GM12878 (cell line): ENCODE measurements around the gene ELAVL1. TPM values are rescaled to one million over a fixed set of nuclear protein-coding genes. Genes with fewer than 3 reads are reported as not detected.

ENCODE experiments used
- ATAC-seq: fragments of 200-7000 bp; cut with Tn5 transposase; 3 replicates; pipeline ENCODE4 v1.9.1; 2020; ENCODE audit warnings: mild to moderate bottlenecking, moderate library complexity
- BruUV-seq: library from RNA; stranded (reverse); fragments of 400-500 nt; replicated peaks from 2 replicates; lab custom pipeline; 2021; lab: Mats Ljungman, UMichigan
- CTCF ChIA-PET: fragments of 300-600 bp; sonication (Branson Sonifier 250); formaldehyde crosslinking; extraction: SDS; loops from one replicate; lab custom pipeline; 2021; ENCODE audit warnings: inconsistent platforms; lab: Yijun Ruan, JAX
- POLR2A ChIA-PET: fragments of 350-600 bp; formaldehyde crosslinking; extraction: SDS; loops from one replicate; lab custom pipeline; 2021; ENCODE audit warnings: inconsistent platforms; lab: Charles Lee
- RAD21 ChIA-PET: fragments of 300-600 bp; sonication (Branson Sonifier 250); formaldehyde crosslinking; loops from one replicate; lab custom pipeline; 2023; ENCODE audit warnings: antibody characterized with exemption; ENCODE audit not compliant: unreplicated experiment; lab: Charles Lee
- SMC1A ChIA-PET: fragments of 300-600 bp; sonication (Branson Sonifier 250); formaldehyde crosslinking; loops from one replicate; lab custom pipeline; 2023; ENCODE audit not compliant: unreplicated experiment, uncharacterized antibody; lab: Charles Lee
- DNase-seq: peaks from one replicate; pipeline ENCODE4 v3.0.0-alpha.2; 2011; ENCODE audit warnings: low read depth, low spot score
- FAIRE-seq: peaks from 3 replicates; lab custom pipeline; 2011; peaks lifted over from hg19 to GRCh38; lab: Jason Lieb, UNC
- H2AFZ ChIP-seq: 2 replicates; pipeline ENCODE4 v1.6.0; 2011; ENCODE audit warnings: low read depth, low read length, control low read depth; ENCODE audit not compliant: control insufficient read depth
- H3K27ac ChIP-seq: 2 replicates; pipeline ENCODE4 v1.5.1; 2011; ENCODE audit warnings: control low read depth; ENCODE audit not compliant: control insufficient read depth, insufficient read depth
- H3K27me3 ChIP-seq, 2 experiments: replicated peaks in 1 of 2; 2 replicates each; pipeline versions ENCODE4 v1.6.0 to v1.6.1; 2011; ENCODE audit warnings: low read length in 1 of 2; ENCODE audit not compliant: control insufficient read depth in 2 of 2, insufficient read depth in 2 of 2
- H3K36me3 ChIP-seq, 2 experiments: 2 replicates each; pipeline ENCODE4 v1.5.1; 2011; ENCODE audit warnings: low read length in 1 of 2; ENCODE audit not compliant: control insufficient read depth in 2 of 2, insufficient read depth in 2 of 2
- H3K4me1 ChIP-seq: 2 replicates; pipeline ENCODE4 v1.6.1; 2011; ENCODE audit warnings: mild to moderate bottlenecking, low read length, moderate library complexity, mixed read lengths; ENCODE audit not compliant: control insufficient read depth, insufficient read depth
- H3K4me2 ChIP-seq: 2 replicates; pipeline ENCODE4 v1.6.0; 2011; ENCODE audit warnings: control low read depth; ENCODE audit not compliant: control insufficient read depth, insufficient read depth
- H3K4me3 ChIP-seq: fragments of 200-600 bp; sonication (generic); 2 replicates; pipeline ENCODE4 v1.5.1; 2016
- H3K79me2 ChIP-seq: 2 replicates; pipeline ENCODE4 v1.6.0; 2011; ENCODE audit warnings: low read length; ENCODE audit not compliant: control insufficient read depth, insufficient read depth
- H3K9ac ChIP-seq: 2 replicates; pipeline ENCODE4 v1.8.0; 2011; ENCODE audit warnings: low read length, control low read depth, mixed read lengths; ENCODE audit not compliant: control insufficient read depth, insufficient read depth
- H3K9me3 ChIP-seq: replicated peaks from 3 replicates; pipeline ENCODE4 v1.5.1; 2011; ENCODE audit warnings: mild to moderate bottlenecking, low read length; ENCODE audit not compliant: control insufficient read depth, insufficient read depth
- H4K20me1 ChIP-seq: 2 replicates; pipeline ENCODE4 v1.6.0; 2011; ENCODE audit not compliant: control insufficient read depth, insufficient read depth
- CHD4 ChIP-seq: fragments of 200-600 bp; sonication (generic); IDR thresholded peaks from 2 replicates; pipeline ENCODE4 v1.6.1; 2016; ENCODE audit warnings: mild to moderate bottlenecking
- DPF2 ChIP-seq: fragments of 450-650 bp; IDR thresholded peaks from 2 replicates; pipeline ENCODE4 v1.6.1; 2017; ENCODE audit warnings: mild to moderate bottlenecking
- HDAC2 ChIP-seq: fragments of 200-600 bp; sonication (generic); IDR thresholded peaks from 2 replicates; pipeline ENCODE4 v1.6.1; 2017
- IKZF2 ChIP-seq, 2 experiments: fragments of 450-650 bp; IDR thresholded peaks; 2 replicates each; pipeline ENCODE4 v1.6.1; 2017; ENCODE audit warnings: mild to moderate bottlenecking in 2 of 2, moderate library complexity in 2 of 2
- KAT2A ChIP-seq: conservative IDR thresholded peaks from 2 replicates; pipeline ENCODE4 v1.6.1; 2011; ENCODE audit warnings: low read depth, low read length; ENCODE audit not compliant: control insufficient read depth
- POLR2AphosphoS2 ChIP-seq: IDR thresholded peaks from 2 replicates; pipeline ENCODE4 v1.6.1; 2011; ENCODE audit warnings: low read depth, mild to moderate bottlenecking, low read length, improper control_type of control experiment, moderate library complexity
- TCF7 ChIP-seq: IDR thresholded peaks from 2 replicates; pipeline ENCODE4 v1.6.1; 2014; ENCODE audit warnings: antibody characterized with exemption, borderline replicate concordance
- ZBED1 ChIP-seq: IDR thresholded peaks from 2 replicates; pipeline ENCODE4 v1.6.1; 2016; ENCODE audit warnings: borderline replicate concordance
- ZNF622 ChIP-seq: fragments of 450-650 bp; IDR thresholded peaks from 2 replicates; pipeline ENCODE4 v1.6.1; 2017; ENCODE audit warnings: mild to moderate bottlenecking, inconsistent platforms
- WGBS: methylation state at CpG from one replicate; pipeline ENCODE4 v1.1.6; 2016; ENCODE audit warnings: low lambda C conversion rate; ENCODE audit not compliant: insufficient replicate concordance, insufficient coverage; ENCODE audit errors: missing lambda C conversion rate; 5-methylcytosine and 5-hydroxymethylcytosine counted together
- in situ Hi-C: fragments of 300-500 bp; cut with MboI; formaldehyde crosslinking; loops from 9 replicates; pipeline ENCODE4 v1.14.3; 2018; ENCODE audit warnings: mixed read lengths
- intact Hi-C: fragments of 100-400 bp; cut with micrococcal nuclease; formaldehyde crosslinking; loops from one replicate; pipeline ENCODE4 v1.14.2; 2022; ENCODE audit not compliant: unreplicated experiment
- polyA plus RNA-seq, 11 experiments: library from polyadenylated mRNA; depleted of rRNA in 4 of 11; unstranded in 6 of 11; stranded (reverse) in 5 of 11; fragments of >200 nt; fragmentation: Nextera tagmentation in 4 of 11; fragmentation: Illumina TruSeq in 1 of 11; extraction: Ambion mirVana in 4 of 11; extraction: Trizol in 1 of 11; gene quantifications; 1 replicate in 1 of 11; 2 replicates in 10 of 11; pipeline versions ENCODE4 v1.2.1 to v1.2.3, GENCODE V29; 2011 to 2016; ENCODE audit warnings: inconsistent platforms in 2 of 11, missing spikeins in 2 of 11, low read depth in 1 of 11
- total RNA-seq, 4 experiments: library from RNA; depleted of rRNA in 3 of 4; stranded (reverse); fragments of >200 nt in 3 of 4; fragmentation: Illumina TruSeq in 1 of 4; extraction: Trizol in 1 of 4; gene quantifications; 2 replicates each; pipeline versions ENCODE4 v1.2.1 to v1.2.3, GENCODE V29; 2013 to 2021
- TF ChIP-seq, protein P1 (sequence below): fragments of 450-650 bp; IDR thresholded peaks from 2 replicates; pipeline ENCODE4 v1.6.1; 2016; ENCODE audit warnings: mild to moderate bottlenecking
- TF ChIP-seq, protein P2 (sequence below): IDR thresholded peaks from 2 replicates; pipeline ENCODE4 v1.6.1; 2011; ENCODE audit warnings: borderline replicate concordance, low read depth, mild to moderate bottlenecking, moderate library complexity, mixed read lengths, low read length; ENCODE audit not compliant: insufficient read depth; ENCODE audit errors: extremely low read length
- TF ChIP-seq, protein P3 (sequence below): fragments of 450-650 bp; formaldehyde crosslinking; IDR thresholded peaks from 2 replicates; pipeline ENCODE4 v1.4.0; 2022; ENCODE audit warnings: mild to moderate bottlenecking, moderate library complexity
- TF ChIP-seq, protein P4 (sequence below): fragments of 450-650 bp; formaldehyde crosslinking; IDR thresholded peaks from 2 replicates; pipeline ENCODE4 v1.4.0; 2020; ENCODE audit warnings: mild to moderate bottlenecking, moderate library complexity

The ELAVL1 gene
- total and polyA plus RNA-seq, 10 of the 15 experiments (the other 5 are each of a cell fraction or from before 2014, with no cell fraction given): 7.4 to 155 (median 70.3) TPM

DNA sequence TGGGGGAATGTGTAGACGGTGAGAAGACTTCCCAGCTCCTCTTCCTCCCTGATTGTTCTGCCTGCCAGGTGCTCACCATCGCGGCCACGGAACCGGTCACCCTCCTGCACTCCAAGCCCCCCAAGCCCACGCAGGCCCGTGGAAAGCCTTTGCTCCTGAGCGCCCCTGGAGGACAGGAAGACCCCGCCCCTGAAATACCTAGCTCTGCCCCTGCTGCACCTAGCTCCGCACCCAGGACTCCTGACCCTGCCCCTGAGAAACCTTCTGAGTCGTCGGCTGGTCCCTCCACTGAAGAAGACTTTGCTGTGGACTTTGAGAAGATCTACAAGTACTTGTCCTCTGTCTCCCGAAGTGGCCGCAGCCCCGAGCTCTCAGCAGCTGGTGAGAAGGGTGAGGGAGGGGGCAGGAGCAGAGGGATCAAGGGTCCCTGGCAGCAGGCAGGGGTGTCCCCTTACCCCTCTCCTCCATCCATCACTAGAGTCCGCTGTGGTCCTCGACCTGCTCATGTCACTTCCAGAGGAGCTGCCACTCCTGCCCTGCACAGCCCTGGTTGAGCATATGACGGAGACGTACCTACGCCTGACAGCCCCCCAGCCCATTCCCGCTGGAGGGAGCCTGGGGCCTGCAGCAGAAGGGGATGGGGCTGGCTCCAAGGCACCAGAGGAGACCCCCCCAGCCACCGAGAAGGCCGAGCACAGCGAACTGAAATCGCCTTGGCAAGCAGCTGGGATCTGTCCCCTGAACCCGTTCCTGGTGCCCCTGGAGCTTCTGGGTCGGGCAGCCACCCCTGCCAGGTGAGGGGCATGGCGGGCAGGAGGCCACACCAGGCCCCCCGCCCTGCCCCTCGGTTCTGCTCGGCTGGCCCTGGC is 83.2 kb downstream of the ELAVL1 start:
- in situ Hi-C loops (no loop called here), intact Hi-C loops (no loop called here)
- H4K20me1 ChIP-seq: no peaks in the 10 kb centered on the region
- H2AFZ ChIP-seq: no peak overlapping the region
- 81% methylated on average over 31 of the region's 31 CpGs for WGBS
- peaks cover 3 to 17% of the 10 kb centered on the region in 2 experiments; a peak in 3 of 4 replicates for H3K27me3 ChIP-seq
- no peak overlapping the region for H3K4me3 ChIP-seq
- peaks cover 11% of the 10 kb centered on the region for H3K4me1 ChIP-seq
- CTCF ChIA-PET: interaction anchor here (1.0 to 3.9 kb wide), 3 partner anchors 22 to 68 kb away, joined by 3 to 32 read pairs (median 19); partner anchors contain the start of gene TIMM44
- no peak overlapping the region for H3K9ac ChIP-seq
- SMC1A ChIA-PET: interaction anchor here (2.5 kb wide), 1 partner anchor 19 kb away, joined by 13 read pairs; the partner anchor contains the start of gene MAP2K7
- H3K79me2 ChIP-seq: no peaks in the 10 kb centered on the region
- no peaks in the 10 kb centered on the region; the same call in 2 of the 3 replicates for H3K9me3 ChIP-seq
- H3K4me2 ChIP-seq: no peak overlapping the region
- no TSS peak for BruUV-seq
- ATAC-seq: no peak
- no peaks in the 10 kb centered on the region; a peak in 2 of 4 replicates for H3K36me3 ChIP-seq
- RAD21 ChIA-PET: interaction anchor here (0.6 to 1.1 kb wide), 2 partner anchors 18 to 123 kb away, joined by 3 to 4 read pairs; partner anchors contain the start of gene MAP2K7
- no peak for DNase-seq
- H3K27ac ChIP-seq: no peak overlapping the region
- no peak for FAIRE-seq
- POLR2A ChIA-PET: interaction anchor here (1.6 to 2.9 kb wide), 2 partner anchors 18 to 25 kb away, joined by 4 to 27 read pairs; partner anchors contain the start of gene MAP2K7
- TF ChIP-seq ZBED1: no peak
- TF ChIP-seq HDAC2: no peak
- no peak for TF ChIP-seq KAT2A
- no peak for TF ChIP-seq POLR2AphosphoS2
- TF ChIP-seq, protein P1, sequence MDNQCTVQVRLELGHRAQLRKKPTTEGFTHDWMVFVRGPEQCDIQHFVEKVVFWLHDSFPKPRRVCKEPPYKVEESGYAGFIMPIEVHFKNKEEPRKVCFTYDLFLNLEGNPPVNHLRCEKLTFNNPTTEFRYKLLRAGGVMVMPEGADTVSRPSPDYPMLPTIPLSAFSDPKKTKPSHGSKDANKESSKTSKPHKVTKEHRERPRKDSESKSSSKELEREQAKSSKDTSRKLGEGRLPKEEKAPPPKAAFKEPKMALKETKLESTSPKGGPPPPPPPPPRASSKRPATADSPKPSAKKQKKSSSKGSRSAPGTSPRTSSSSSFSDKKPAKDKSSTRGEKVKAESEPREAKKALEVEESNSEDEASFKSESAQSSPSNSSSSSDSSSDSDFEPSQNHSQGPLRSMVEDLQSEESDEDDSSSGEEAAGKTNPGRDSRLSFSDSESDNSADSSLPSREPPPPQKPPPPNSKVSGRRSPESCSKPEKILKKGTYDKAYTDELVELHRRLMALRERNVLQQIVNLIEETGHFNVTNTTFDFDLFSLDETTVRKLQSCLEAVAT: no peak
- no peak for TF ChIP-seq IKZF2 (IDR thresholded peaks at IDR 0.05)
- no peak for TF ChIP-seq ZNF622
- TF ChIP-seq, protein P2, sequence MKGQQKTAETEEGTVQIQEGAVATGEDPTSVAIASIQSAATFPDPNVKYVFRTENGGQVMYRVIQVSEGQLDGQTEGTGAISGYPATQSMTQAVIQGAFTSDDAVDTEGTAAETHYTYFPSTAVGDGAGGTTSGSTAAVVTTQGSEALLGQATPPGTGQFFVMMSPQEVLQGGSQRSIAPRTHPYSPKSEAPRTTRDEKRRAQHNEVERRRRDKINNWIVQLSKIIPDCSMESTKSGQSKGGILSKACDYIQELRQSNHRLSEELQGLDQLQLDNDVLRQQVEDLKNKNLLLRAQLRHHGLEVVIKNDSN: no peak
- TF ChIP-seq DPF2: no peak
- TF ChIP-seq, protein P3, sequence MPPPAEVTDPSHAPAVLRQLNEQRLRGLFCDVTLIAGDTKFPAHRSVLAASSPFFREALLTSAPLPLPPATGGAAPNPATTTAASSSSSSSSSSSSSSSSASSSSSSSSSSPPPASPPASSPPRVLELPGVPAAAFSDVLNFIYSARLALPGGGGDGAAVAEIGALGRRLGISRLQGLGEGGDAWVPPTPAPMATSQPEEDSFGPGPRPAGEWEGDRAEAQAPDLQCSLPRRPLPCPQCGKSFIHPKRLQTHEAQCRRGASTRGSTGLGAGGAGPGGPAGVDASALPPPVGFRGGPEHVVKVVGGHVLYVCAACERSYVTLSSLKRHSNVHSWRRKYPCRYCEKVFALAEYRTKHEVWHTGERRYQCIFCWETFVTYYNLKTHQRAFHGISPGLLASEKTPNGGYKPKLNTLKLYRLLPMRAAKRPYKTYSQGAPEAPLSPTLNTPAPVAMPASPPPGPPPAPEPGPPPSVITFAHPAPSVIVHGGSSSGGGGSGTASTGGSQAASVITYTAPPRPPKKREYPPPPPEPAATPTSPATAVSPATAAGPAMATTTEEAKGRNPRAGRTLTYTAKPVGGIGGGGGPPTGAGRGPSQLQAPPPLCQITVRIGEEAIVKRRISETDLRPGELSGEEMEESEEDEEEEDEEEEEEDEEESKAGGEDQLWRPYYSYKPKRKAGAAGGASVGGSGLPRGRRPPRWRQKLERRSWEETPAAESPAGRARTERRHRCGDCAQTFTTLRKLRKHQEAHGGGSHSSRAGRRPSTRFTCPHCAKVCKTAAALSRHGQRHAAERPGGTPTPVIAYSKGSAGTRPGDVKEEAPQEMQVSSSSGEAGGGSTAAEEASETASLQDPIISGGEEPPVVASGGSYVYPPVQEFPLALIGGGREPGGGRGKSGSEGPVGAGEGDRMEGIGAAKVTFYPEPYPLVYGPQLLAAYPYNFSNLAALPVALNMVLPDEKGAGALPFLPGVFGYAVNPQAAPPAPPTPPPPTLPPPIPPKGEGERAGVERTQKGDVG (CRISPR knock-in tag): no peak
- TF ChIP-seq TCF7: no peak
- TF ChIP-seq, protein P4, sequence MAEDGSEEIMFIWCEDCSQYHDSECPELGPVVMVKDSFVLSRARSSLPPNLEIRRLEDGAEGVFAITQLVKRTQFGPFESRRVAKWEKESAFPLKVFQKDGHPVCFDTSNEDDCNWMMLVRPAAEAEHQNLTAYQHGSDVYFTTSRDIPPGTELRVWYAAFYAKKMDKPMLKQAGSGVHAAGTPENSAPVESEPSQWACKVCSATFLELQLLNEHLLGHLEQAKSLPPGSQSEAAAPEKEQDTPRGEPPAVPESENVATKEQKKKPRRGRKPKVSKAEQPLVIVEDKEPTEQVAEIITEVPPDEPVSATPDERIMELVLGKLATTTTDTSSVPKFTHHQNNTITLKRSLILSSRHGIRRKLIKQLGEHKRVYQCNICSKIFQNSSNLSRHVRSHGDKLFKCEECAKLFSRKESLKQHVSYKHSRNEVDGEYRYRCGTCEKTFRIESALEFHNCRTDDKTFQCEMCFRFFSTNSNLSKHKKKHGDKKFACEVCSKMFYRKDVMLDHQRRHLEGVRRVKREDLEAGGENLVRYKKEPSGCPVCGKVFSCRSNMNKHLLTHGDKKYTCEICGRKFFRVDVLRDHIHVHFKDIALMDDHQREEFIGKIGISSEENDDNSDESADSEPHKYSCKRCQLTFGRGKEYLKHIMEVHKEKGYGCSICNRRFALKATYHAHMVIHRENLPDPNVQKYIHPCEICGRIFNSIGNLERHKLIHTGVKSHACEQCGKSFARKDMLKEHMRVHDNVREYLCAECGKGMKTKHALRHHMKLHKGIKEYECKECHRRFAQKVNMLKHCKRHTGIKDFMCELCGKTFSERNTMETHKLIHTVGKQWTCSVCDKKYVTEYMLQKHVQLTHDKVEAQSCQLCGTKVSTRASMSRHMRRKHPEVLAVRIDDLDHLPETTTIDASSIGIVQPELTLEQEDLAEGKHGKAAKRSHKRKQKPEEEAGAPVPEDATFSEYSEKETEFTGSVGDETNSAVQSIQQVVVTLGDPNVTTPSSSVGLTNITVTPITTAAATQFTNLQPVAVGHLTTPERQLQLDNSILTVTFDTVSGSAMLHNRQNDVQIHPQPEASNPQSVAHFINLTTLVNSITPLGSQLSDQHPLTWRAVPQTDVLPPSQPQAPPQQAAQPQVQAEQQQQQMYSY (CRISPR knock-in tag): no peak
- TF ChIP-seq CHD4: no peak
